ACHN (cell line): Measurements from ENCODE around the gene NQO2.
"Not testable (repeated sequence)": the region's sequence is repeated elsewhere in the genome, so short reads cannot be mapped to it uniquely, and the experiment has no call there.

ENCODE experiments used
- DNase-seq: peaks from one replicate; pipeline ENCODE4 v3.0.0-alpha.2; 2015
- in situ Hi-C: cut with HindIII; loops from 2 replicates; pipeline ENCODE4 v1.10.0; 2017; ENCODE audit warnings: low sequenced_read_pairs, low pct_ligation_motif_present, low pct_unique_long_range_greater_than_20kb

NQO2 gene

GRCh38 chr6:3023663-3024483, 24.2 kb downstream of the NQO2 start:
- peak; percentile 41 for DNase-seq
- in situ Hi-C loops = no loop called here

GRCh38 chr6:3026791-3027626, 27.3 kb downstream of the NQO2 start:
- in situ Hi-C loops = no loop called here
- DNase-seq = no peak

GRCh38 chr6:3028156-3028555, 28.5 kb downstream of the NQO2 start:
- DNase-seq, in situ Hi-C loops: not testable (repeated sequence)

GRCh38 chr6:3031857-3032640, 32.4 kb downstream of the NQO2 start:
- in situ Hi-C loops = no loop called here

GRCh38 chr6:3032986-3033385, 33.3 kb downstream of the NQO2 start:
- DNase-seq = no peak
- in situ Hi-C loops = no loop called here

More at GRCh38 chr6:3031857-3032640, 32.4 kb downstream of the NQO2 start:
- DNase-seq = no peak

- in situ Hi-C loops = no loop called here
- no peak for DNase-seq
These were observed 34.0 kb downstream of the NQO2 start for GRCh38 chr6:3033652-3034051.

- DNase-seq = no peak
- in situ Hi-C loops = no loop called here
These were observed 35.7 kb downstream of the NQO2 start for GRCh38 chr6:3035397-3035796.

GRCh38 chr6:3036861-3037637, 37.4 kb downstream of the NQO2 start:
- DNase-seq = no peak
- in situ Hi-C loops = no loop called here

- in situ Hi-C loops = no loop called here
- no peak for DNase-seq
These were observed 38.1 kb downstream of the NQO2 start for GRCh38 chr6:3037638-3038365.

GRCh38 chr6:3039384-3039783, 39.7 kb downstream of the NQO2 start:
- no peak for DNase-seq

GRCh38 chr6:3041147-3041546, 41.5 kb downstream of the NQO2 start:
- DNase-seq = no peak
- in situ Hi-C loops = no loop called here

More at GRCh38 chr6:3039384-3039783, 39.7 kb downstream of the NQO2 start:
- in situ Hi-C loops = no loop called here

GRCh38 chr6:3041606-3042005, 41.9 kb downstream of the NQO2 start:
- in situ Hi-C loops = no loop called here
- DNase-seq = no peak

- in situ Hi-C loops = no loop called here
These were observed 45.7 kb downstream of the NQO2 start for GRCh38 chr6:3045369-3045768.

GRCh38 chr6:3045777-3046176, 46.1 kb downstream of the NQO2 start:
- DNase-seq = no peak
- in situ Hi-C loops = no loop called here

More at GRCh38 chr6:3045369-3045768, 45.7 kb downstream of the NQO2 start:
- no peak for DNase-seq

- in situ Hi-C loops = no loop called here
- DNase-seq = no peak
These were observed 46.6 kb downstream of the NQO2 start for GRCh38 chr6:3046295-3046694.

- in situ Hi-C loops, DNase-seq: not testable (repeated sequence)
These were observed 48.3 kb downstream of the NQO2 start for GRCh38 chr6:3048009-3048408.

GRCh38 chr6:3052481-3053230, 53.0 kb downstream of the NQO2 start:
- no peak for DNase-seq
- in situ Hi-C loops = no loop called here
